GM12801 (cell line): ENCODE data around the gene CHRDL2.

ENCODE experiments used
- CTCF ChIP-seq: IDR thresholded peaks from one replicate; pipeline ENCODE4 v1.5.1; 2011; ENCODE audit warnings: control low read depth; ENCODE audit not compliant: insufficient read length; ENCODE audit errors: extremely low read depth

Gene CHRDL2

GRCh38 chr11:74680703-74681531 lies 50.3 kb downstream of the CHRDL2 start:
- no peak for TF ChIP-seq CTCF

- TF ChIP-seq CTCF: no peak
Measured at GRCh38 chr11:74680035-74680671, 51.1 kb downstream of the CHRDL2 start.

- no peak for TF ChIP-seq CTCF
Measured at GRCh38 chr11:74679513-74679865, 51.7 kb downstream of the CHRDL2 start.

- TF ChIP-seq CTCF: no peak
Measured at GRCh38 chr11:74678591-74679512, 52.4 kb downstream of the CHRDL2 start.

- TF ChIP-seq CTCF: no peak
Measured at GRCh38 chr11:74678041-74678440, 53.2 kb downstream of the CHRDL2 start.

GRCh38 chr11:74677131-74677530 lies 54.1 kb downstream of the CHRDL2 start:
- TF ChIP-seq CTCF: no peak

GRCh38 chr11:74676596-74676995 lies 54.6 kb downstream of the CHRDL2 start:
- no peak for TF ChIP-seq CTCF
